SU-DHL-6 (cell line): ENCODE data around the gene RASGRF2.

Experiments used
- H2AFZ ChIP-seq: fragments of 200-600 bp; sonication (generic); 2 replicates; pipeline ENCODE4 v1.6.1; 2014; ENCODE audit warnings: low read depth, mild to moderate bottlenecking, moderate library complexity, mixed read lengths, antibody characterized with exemption, low read length; ENCODE audit not compliant: severe bottlenecking
- H3F3A ChIP-seq: fragments of 200-600 bp; shearing (Covaris generic); 2 replicates; pipeline ENCODE4 v1.6.0; 2016; ENCODE audit warnings: antibody characterized with exemption, mild to moderate bottlenecking; ENCODE audit not compliant: insufficient read depth
- H3K27ac ChIP-seq: fragments of 200-600 bp; sonication (generic); 2 replicates; pipeline ENCODE4 v1.5.1; 2016; ENCODE audit warnings: low read depth, mild to moderate bottlenecking, low read length, moderate library complexity, mixed read lengths
- H3K27me3 ChIP-seq: fragments of 200-600 bp; sonication (generic), shearing (Covaris generic); 2 replicates; pipeline ENCODE4 v1.6.0; 2014; ENCODE audit warnings: mild to moderate bottlenecking, low read length
- H3K36me3 ChIP-seq: fragments of 200-600 bp; sonication (generic); 2 replicates; pipeline ENCODE4 v1.6.1; 2014; ENCODE audit warnings: mild to moderate bottlenecking, low read length, mixed read lengths
- H3K4me2 ChIP-seq: fragments of 300-600, 200-600 bp; shearing (Covaris generic), sonication (generic); 2 replicates; pipeline ENCODE4 v1.6.0; 2014; ENCODE audit warnings: low read length, low read depth, mild to moderate bottlenecking; ENCODE audit not compliant: poor library complexity, severe bottlenecking
- H3K4me3 ChIP-seq: fragments of 200-600 bp; sonication (generic); 2 replicates; pipeline ENCODE4 v1.5.1; 2014; ENCODE audit warnings: antibody characterized with exemption, low read length, mild to moderate bottlenecking, mixed read lengths; ENCODE audit not compliant: insufficient read depth, poor library complexity, severe bottlenecking
- H3K79me2 ChIP-seq: fragments of 200-600 bp; sonication (generic); 2 replicates; pipeline ENCODE4 v1.6.1; 2014; ENCODE audit warnings: mild to moderate bottlenecking, low read length, moderate library complexity; ENCODE audit not compliant: insufficient read depth
- H3K9ac ChIP-seq: fragments of 200-600 bp; sonication (generic); 2 replicates; pipeline ENCODE4 v1.7.0; 2014; ENCODE audit warnings: mild to moderate bottlenecking, low read length
- H3K9me2 ChIP-seq: fragments of 200-600 bp; sonication (generic); replicated peaks from 2 replicates; pipeline ENCODE4 v1.6.1; 2014; ENCODE audit warnings: low read length; ENCODE audit not compliant: insufficient read depth
- H3K9me3 ChIP-seq: fragments of 200-600 bp; sonication (generic); 2 replicates; pipeline ENCODE4 v1.6.1; 2014; ENCODE audit warnings: low read length, mixed read lengths; ENCODE audit not compliant: insufficient read depth
- H4K20me1 ChIP-seq: fragments of 200-600 bp; sonication (generic); 2 replicates; pipeline ENCODE4 v1.6.1; 2014; ENCODE audit warnings: low read depth, mild to moderate bottlenecking, antibody characterized with exemption, low read length, moderate library complexity, mixed read lengths
- CTCF ChIP-seq: fragments of 200-600 bp; sonication (generic); IDR thresholded peaks from one replicate; pipeline ENCODE4 v1.5.1; 2017; ENCODE audit warnings: antibody characterized with exemption, mild to moderate bottlenecking, low read length, moderate library complexity; ENCODE audit not compliant: insufficient read depth, poor library complexity, severe bottlenecking
- EZH2phosphoT487 ChIP-seq: fragments of 200-600 bp; sonication (generic), shearing (Covaris generic); conservative IDR thresholded peaks from 2 replicates; pipeline ENCODE4 v1.6.1; 2018; ENCODE audit warnings: mild to moderate bottlenecking, antibody characterized with exemption, low read length, moderate library complexity, mixed read lengths

Gene RASGRF2

GRCh38 chr5:81091199-81091598, 131.0 kb downstream of the RASGRF2 start:
- Histone ChIP-seq H3K9me3 (no peaks in the 10 kb centered on the region), H3K4me2 (no peak overlapping the region), H3K4me3 (no peak overlapping the region), H3K27me3 (no peaks in the 10 kb centered on the region), H3K36me3 (no peaks in the 10 kb centered on the region), H2AFZ (no peak overlapping the region), H3K27ac (no peak overlapping the region), H3F3A (no peaks in the 10 kb centered on the region), H3K79me2 (no peaks in the 10 kb centered on the region), H3K9me2 (no peaks in the 10 kb centered on the region), H3K9ac (no peak overlapping the region), H4K20me1 (no peaks in the 10 kb centered on the region)
- no peak for TF ChIP-seq EZH2phosphoT487
- TF ChIP-seq CTCF: no peak

- TF ChIP-seq CTCF: no peak
- Histone ChIP-seq H2AFZ (peak overlapping the region; percentile 61), H3K9me3 (no peaks in the 10 kb centered on the region), H3F3A (no peaks in the 10 kb centered on the region), H3K4me3 (no peak overlapping the region), H3K27me3 (no peaks in the 10 kb centered on the region), H3K9me2 (no peaks in the 10 kb centered on the region), H3K79me2 (no peaks in the 10 kb centered on the region), H3K36me3 (no peaks in the 10 kb centered on the region), H3K4me2 (no peak overlapping the region), H3K27ac (no peak overlapping the region), H4K20me1 (no peaks in the 10 kb centered on the region), H3K9ac (no peak overlapping the region)
Observed at GRCh38 chr5:81093536-81094196, 133.5 kb downstream of the RASGRF2 start.

GRCh38 chr5:81095835-81096234, 135.7 kb downstream of the RASGRF2 start:
- no peak for TF ChIP-seq CTCF
- no peak for TF ChIP-seq EZH2phosphoT487
- H4K20me1 ChIP-seq: no peaks in the 10 kb centered on the region
- H3K9ac ChIP-seq: no peak overlapping the region
- no peak overlapping the region for H3K4me3 ChIP-seq
- H2AFZ ChIP-seq: no peak overlapping the region
- no peaks in the 10 kb centered on the region for H3K79me2 ChIP-seq
- no peaks in the 10 kb centered on the region for H3F3A ChIP-seq
- H3K9me3 ChIP-seq: no peaks in the 10 kb centered on the region
- no peaks in the 10 kb centered on the region for H3K36me3 ChIP-seq
- no peak overlapping the region for H3K4me2 ChIP-seq
- H3K27ac ChIP-seq: no peak overlapping the region
- no peaks in the 10 kb centered on the region for H3K27me3 ChIP-seq
- no peaks in the 10 kb centered on the region for H3K9me2 ChIP-seq

GRCh38 chr5:81097713-81098112, 137.6 kb downstream of the RASGRF2 start:
- no peak overlapping the region for H3K4me3 ChIP-seq
- H2AFZ ChIP-seq: no peak overlapping the region
- H3F3A ChIP-seq: no peaks in the 10 kb centered on the region
- no peaks in the 10 kb centered on the region for H3K27me3 ChIP-seq
- no peaks in the 10 kb centered on the region for H3K9me2 ChIP-seq
- H3K36me3 ChIP-seq: no peaks in the 10 kb centered on the region
- H3K9me3 ChIP-seq: no peaks in the 10 kb centered on the region
- no peak overlapping the region for H3K27ac ChIP-seq
- no peak overlapping the region for H3K4me2 ChIP-seq
- no peaks in the 10 kb centered on the region for H4K20me1 ChIP-seq
- TF ChIP-seq EZH2phosphoT487 (no peak), CTCF (no peak)
- H3K9ac ChIP-seq: no peak overlapping the region
- no peaks in the 10 kb centered on the region for H3K79me2 ChIP-seq
